ENCODE measurements around the gene UBE2I. TPM values are rescaled to one million over a fixed set of nuclear protein-coding genes. Genes with fewer than 3 reads are reported as not detected.
"Not testable (repeated sequence)": the region's sequence is repeated elsewhere in the genome, so short reads cannot be mapped to it uniquely, and the experiment has no call there.

The UBE2I gene
- total RNA-seq, 1 donor from 2014 or later = 50.9 TPM

- DNase-seq = no peak
Observed at GRCh38 chr16:1314399-1315068, 5.1 kb downstream of the UBE2I start.

- no peak for DNase-seq
Observed at GRCh38 chr16:1315081-1316032, 5.9 kb downstream of the UBE2I start.

GRCh38 chr16:1316033-1316405, 6.6 kb downstream of the UBE2I start:
- DNase-seq = no peak

GRCh38 chr16:1317479-1318267, 8.2 kb downstream of the UBE2I start:
- no peak for DNase-seq

- no peak for DNase-seq
Observed at GRCh38 chr16:1318268-1318545, 8.8 kb downstream of the UBE2I start.

- no peak for DNase-seq
Observed at GRCh38 chr16:1319041-1319440, 9.6 kb downstream of the UBE2I start.

- no peak for DNase-seq
Observed at GRCh38 chr16:1320097-1320496, 10.7 kb downstream of the UBE2I start.

- no peak for DNase-seq
Observed at GRCh38 chr16:1320658-1321240, 11.3 kb downstream of the UBE2I start.

- DNase-seq = no peak
Observed at GRCh38 chr16:1322407-1322806, 13.0 kb downstream of the UBE2I start.

- no peak for DNase-seq
Observed at GRCh38 chr16:1323296-1324239, 14.1 kb downstream of the UBE2I start.

GRCh38 chr16:1324286-1324826, 14.9 kb downstream of the UBE2I start:
- DNase-seq = no peak

GRCh38 chr16:1325261-1325660, 15.8 kb downstream of the UBE2I start:
- no peak for DNase-seq

GRCh38 chr16:1325673-1326371, 16.4 kb downstream of the UBE2I start:
- no peak for DNase-seq

GRCh38 chr16:1326391-1326790, 17.0 kb downstream of the UBE2I start:
- DNase-seq = no peak

GRCh38 chr16:1326946-1327618, 17.6 kb downstream of the UBE2I start:
- no peak for DNase-seq

- no peak for DNase-seq
Observed at GRCh38 chr16:1327619-1327947, 18.1 kb downstream of the UBE2I start.

- DNase-seq = not testable (repeated sequence)
Observed at GRCh38 chr16:1328136-1328535, 18.7 kb downstream of the UBE2I start.

- DNase-seq = not testable (repeated sequence)
Observed at GRCh38 chr16:1328961-1329360, 19.5 kb downstream of the UBE2I start.

GRCh38 chr16:1330260-1330914, 21.0 kb downstream of the UBE2I start:
- no peak for DNase-seq

Measured in tongue (tissue), 2 donors.